Mammary epithelial cell (primary cell): ENCODE data around the gene IFT20.

ENCODE experiments used
- CTCF ChIP-seq, 2 donors: IDR thresholded peaks in 1 of 2; conservative IDR thresholded peaks in 1 of 2; 2 replicates each; pipeline ENCODE4 v1.5.1; 2011 to 2012; ENCODE audit warnings: inconsistent platforms in 2 of 2, low read length in 2 of 2, mild to moderate bottlenecking in 2 of 2, control low read depth in 1 of 2, low read depth in 1 of 2; ENCODE audit not compliant: insufficient read depth in 1 of 2; ENCODE audit errors: extremely low read depth in 1 of 2
- EZH2 ChIP-seq: IDR thresholded peaks from 2 replicates; pipeline ENCODE4 v1.6.1; 2012; ENCODE audit warnings: low read length, inconsistent platforms, borderline replicate concordance

GRCh38 chr17:28320215-28321061 lies 14.8 kb downstream of the IFT20 start:
- TF ChIP-seq CTCF (conservative IDR thresholded peaks at IDR 0.05 in 1 of 2, IDR thresholded peaks at IDR 0.05 in 1 of 2; ENCODE audit: extremely low read depth in 1 of 2, insufficient read depth in 1 of 2, low read depth in 1 of 2, low read length in 2 of 2) (no peak), EZH2 (no peak)
